HG02943 (cell line): Measurements from ENCODE around the gene TPTE2.
"Not testable (repeated sequence)": the region's sequence is repeated elsewhere in the genome, so short reads cannot be mapped to it uniquely, and the experiment has no call there.

ENCODE experiments used
- ATAC-seq: cut with Tn5 transposase; IDR thresholded peaks from one replicate; pipeline ENCODE4 v1.9.1; 2021; ENCODE audit warnings: mild to moderate bottlenecking, low read depth, moderate library complexity; ENCODE audit not compliant: unreplicated experiment

Gene TPTE2

GRCh38 chr13:19572280-19572679, 10.9 kb upstream of the TPTE2 start:
- ATAC-seq = no peak

- peak; percentile 64 for ATAC-seq
Observed at GRCh38 chr13:19567820-19568534, 6.6 kb upstream of the TPTE2 start.

- no peak for ATAC-seq
Observed at GRCh38 chr13:19561585-19561984, 253 bp upstream of the TPTE2 start.

GRCh38 chr13:19560672-19561071, 660 bp downstream of the TPTE2 start:
- ATAC-seq = not testable (repeated sequence)

GRCh38 chr13:19559739-19560138, 1.6 kb downstream of the TPTE2 start:
- not testable (repeated sequence) for ATAC-seq

- not testable (repeated sequence) for ATAC-seq
Observed at GRCh38 chr13:19557287-19557686, 4.0 kb downstream of the TPTE2 start.

GRCh38 chr13:19549245-19549644, 12.1 kb downstream of the TPTE2 start:
- ATAC-seq = not testable (repeated sequence)

GRCh38 chr13:19525634-19526033, 35.7 kb downstream of the TPTE2 start:
- not testable (repeated sequence) for ATAC-seq

- ATAC-seq = no peak
Observed at GRCh38 chr13:19519049-19519448, 42.3 kb downstream of the TPTE2 start.

- peak; percentile 83 for ATAC-seq
Observed at GRCh38 chr13:19507623-19508022, 53.7 kb downstream of the TPTE2 start.

GRCh38 chr13:19460126-19460525, 101.2 kb downstream of the TPTE2 start:
- ATAC-seq = not testable (repeated sequence)

- ATAC-seq = not testable (repeated sequence)
Observed at GRCh38 chr13:19439056-19439686, 122.2 kb downstream of the TPTE2 start.

GRCh38 chr13:19437780-19438179, 123.6 kb downstream of the TPTE2 start:
- ATAC-seq = not testable (repeated sequence)

- ATAC-seq = not testable (repeated sequence)
Observed at GRCh38 chr13:19422236-19422635, 139.1 kb downstream of the TPTE2 start.

- not testable (repeated sequence) for ATAC-seq
Observed at GRCh38 chr13:19412494-19412893, 148.8 kb downstream of the TPTE2 start.

GRCh38 chr13:19382746-19383511, 178.4 kb downstream of the TPTE2 start:
- ATAC-seq = not testable (repeated sequence)

- no peak for ATAC-seq
Observed at GRCh38 chr13:19382111-19382510, 179.2 kb downstream of the TPTE2 start.
